ENCODE data around the gene CCDC187. TPM values are rescaled to one million over a fixed set of nuclear protein-coding genes. Genes with fewer than 3 reads are reported as not detected.
A peak's percentile ranks its signal among the peaks of the same experiment; 100 is the strongest.

CCDC187 gene
- total RNA-seq, 1 experiment from 2014 or later: 0.11 TPM

DNA sequence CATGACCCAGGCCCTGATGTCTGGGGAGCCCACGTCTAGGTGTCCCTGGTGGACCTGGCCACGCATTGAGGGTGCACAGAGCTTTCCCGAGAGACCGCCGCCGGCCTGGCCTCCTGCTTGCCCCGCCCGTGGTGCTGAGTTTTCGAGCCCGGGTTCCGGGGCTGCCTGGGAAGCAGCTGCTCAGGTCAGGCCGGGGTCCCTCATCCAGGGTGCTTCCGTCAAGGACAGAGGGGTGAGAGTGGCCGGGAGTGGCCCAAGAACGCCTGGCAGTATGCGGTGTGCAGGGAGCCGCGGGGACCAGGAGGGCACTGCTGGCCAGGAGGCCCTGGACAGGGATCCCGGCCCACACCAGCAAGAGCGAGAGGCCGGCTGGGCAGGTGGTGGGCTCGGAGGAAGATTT is 19.6 kb downstream of the CCDC187 start:
- no peaks in the 10 kb centered on the region for H3K36me3 Mint-ChIP-seq (ENCODE audit: insufficient read depth, unreplicated experiment)
- no peaks in the 10 kb centered on the region for H3K9me3 Mint-ChIP-seq (ENCODE audit: unreplicated experiment)
- CTCF ChIA-PET: interaction anchor here (0.8 kb wide), 1 partner anchor 9 kb away, joined by 5 read pairs; no protein-coding TSS in a partner anchor
- no peaks in the 10 kb centered on the region for H3K4me1 ChIP-seq
- no peak overlapping the region for H3K4me3 Mint-ChIP-seq (ENCODE audit: unreplicated experiment)
- no peaks in the 10 kb centered on the region for H3K9me3 ChIP-seq
- no peaks in the 10 kb centered on the region for H3K4me1 Mint-ChIP-seq (ENCODE audit: low read depth, unreplicated experiment)
- no peak overlapping the region for H3K4me3 ChIP-seq (ENCODE audit: low read depth, low read length)
- no peak overlapping the region for H3K27ac Mint-ChIP-seq (ENCODE audit: unreplicated experiment)
- no peak for DNase-seq
- BruUV-seq (replicated peaks): no TSS peak
- H3K36me3 ChIP-seq (ENCODE audit: control insufficient read depth, insufficient read depth, low read length): no peaks in the 10 kb centered on the region
- POLR2A ChIA-PET: no interaction called here
- intact Hi-C loops (cut with micrococcal nuclease; ENCODE audit: unreplicated experiment): no loop called here
- no peak for TF ChIP-seq CTCF (IDR thresholded peaks at IDR 0.05; ENCODE audit: insufficient read depth in 1 of 2, low read depth in 1 of 2, low read length in 1 of 2, severe bottlenecking in 1 of 2, unreplicated experiment in 1 of 2)
- no peaks in the 10 kb centered on the region for H3K27me3 Mint-ChIP-seq (ENCODE audit: insufficient read depth, unreplicated experiment)
- no peaks in the 10 kb centered on the region for H3K27me3 ChIP-seq (replicated peaks; ENCODE audit: control insufficient read depth, insufficient read depth, low read length)

- H3K4me1 Mint-ChIP-seq (ENCODE audit: low read depth, unreplicated experiment): no peaks in the 10 kb centered on the region
- H3K4me3 ChIP-seq (ENCODE audit: low read depth, low read length): no peak overlapping the region
- no peak overlapping the region for H3K27ac Mint-ChIP-seq (ENCODE audit: unreplicated experiment)
- H3K4me3 Mint-ChIP-seq (ENCODE audit: unreplicated experiment): no peak overlapping the region
- H3K9me3 Mint-ChIP-seq (ENCODE audit: unreplicated experiment): no peaks in the 10 kb centered on the region
- H3K27me3 ChIP-seq (replicated peaks; ENCODE audit: control insufficient read depth, insufficient read depth, low read length): no peaks in the 10 kb centered on the region
- no peaks in the 10 kb centered on the region for H3K4me1 ChIP-seq
- intact Hi-C loops (cut with micrococcal nuclease; ENCODE audit: unreplicated experiment): loop anchor here (1.0 kb wide), 1 partner anchor 150 kb away; no protein-coding TSS in a partner anchor
- H3K36me3 Mint-ChIP-seq (ENCODE audit: insufficient read depth, unreplicated experiment): no peaks in the 10 kb centered on the region
- ChIA-PET POLR2A (no interaction called here), CTCF (no interaction called here)
- peak; percentile 77 to 86 for DNase-seq
- H3K9me3 ChIP-seq: no peaks in the 10 kb centered on the region
- TF ChIP-seq CTCF (IDR thresholded peaks at IDR 0.05; ENCODE audit: insufficient read depth in 1 of 2, low read depth in 1 of 2, low read length in 1 of 2, severe bottlenecking in 1 of 2, unreplicated experiment in 1 of 2): peak; percentile 83 to 86
- H3K36me3 ChIP-seq (ENCODE audit: control insufficient read depth, insufficient read depth, low read length): no peaks in the 10 kb centered on the region
- no TSS peak for BruUV-seq (replicated peaks)
- H3K27me3 Mint-ChIP-seq (ENCODE audit: insufficient read depth, unreplicated experiment): no peaks in the 10 kb centered on the region
Observed at GRCh38 chr9:136283291-136284235, 20.3 kb downstream of the CCDC187 start.

- Mint-ChIP-seq H3K4me1 (ENCODE audit: low read depth, unreplicated experiment) (no peaks in the 10 kb centered on the region), H3K36me3 (ENCODE audit: insufficient read depth, unreplicated experiment) (no peaks in the 10 kb centered on the region), H3K27me3 (ENCODE audit: insufficient read depth, unreplicated experiment) (no peaks in the 10 kb centered on the region), H3K4me3 (ENCODE audit: unreplicated experiment) (no peak overlapping the region), H3K9me3 (ENCODE audit: unreplicated experiment) (no peaks in the 10 kb centered on the region), H3K27ac (ENCODE audit: unreplicated experiment) (no peak overlapping the region)
- no peak for DNase-seq
- no peaks in the 10 kb centered on the region for H3K9me3 ChIP-seq
- no peak overlapping the region for H3K4me3 ChIP-seq (ENCODE audit: low read depth, low read length)
- POLR2A ChIA-PET: no interaction called here
- CTCF ChIA-PET: no interaction called here
- BruUV-seq (replicated peaks): no TSS peak
- TF ChIP-seq CTCF (IDR thresholded peaks at IDR 0.05; ENCODE audit: insufficient read depth in 1 of 2, low read depth in 1 of 2, low read length in 1 of 2, severe bottlenecking in 1 of 2, unreplicated experiment in 1 of 2): no peak
- intact Hi-C loops (cut with micrococcal nuclease; ENCODE audit: unreplicated experiment): no loop called here
- H3K4me1 ChIP-seq: no peaks in the 10 kb centered on the region
- H3K36me3 ChIP-seq (ENCODE audit: control insufficient read depth, insufficient read depth, low read length): no peaks in the 10 kb centered on the region
- H3K27me3 ChIP-seq (replicated peaks; ENCODE audit: control insufficient read depth, insufficient read depth, low read length): no peaks in the 10 kb centered on the region; the same call in 1 of the 2 replicates
Observed at GRCh38 chr9:136282272-136282861, 21.5 kb downstream of the CCDC187 start.
